Fibroblast of lung (primary cell): ENCODE measurements around the gene RUNX1.

ENCODE experiments used
- CTCF ChIP-seq, 2 donors: IDR thresholded peaks in 1 of 2; conservative IDR thresholded peaks in 1 of 2; 1 replicate in 1 of 2; 2 replicates in 1 of 2; pipeline ENCODE4 v1.5.1; 2011 to 2012; ENCODE audit warnings: low read length in 2 of 2, control low read depth in 1 of 2, inconsistent platforms in 1 of 2, low read depth in 1 of 2, mild to moderate bottlenecking in 1 of 2
- EZH2 ChIP-seq: IDR thresholded peaks from 2 replicates; pipeline ENCODE4 v1.5.1; 2012; ENCODE audit warnings: low read length, control low read depth, mild to moderate bottlenecking; ENCODE audit errors: missing control alignments

GRCh38 chr21:35035581-35035980 is 13.5 kb downstream of the RUNX1 start:
- TF ChIP-seq CTCF (conservative IDR thresholded peaks at IDR 0.05 in 1 of 2, IDR thresholded peaks at IDR 0.05 in 1 of 2; ENCODE audit: low read depth in 1 of 2, low read length in 2 of 2) (no peak), EZH2 (no peak)
